Measurements from ENCODE around the gene BMP2.

BMP2 gene

GRCh38 chr20:6768228-6769140, 998 bp downstream of the BMP2 start:
- no peak for DNase-seq

- no peak for DNase-seq
These were observed 2.7 kb downstream of the BMP2 start for GRCh38 chr20:6769903-6770785.

GRCh38 chr20:6770786-6771100, 3.3 kb downstream of the BMP2 start:
- no peak for DNase-seq

GRCh38 chr20:6780433-6781190, 13.1 kb downstream of the BMP2 start:
- DNase-seq: no peak

- DNase-seq: no peak
These were observed 16.3 kb downstream of the BMP2 start for GRCh38 chr20:6783752-6784151.

- no peak for DNase-seq
These were observed 16.7 kb downstream of the BMP2 start for GRCh38 chr20:6784210-6784631.

- no peak for DNase-seq
These were observed 17.3 kb downstream of the BMP2 start for GRCh38 chr20:6784767-6785166.

- DNase-seq: no peak
These were observed 19.1 kb downstream of the BMP2 start for GRCh38 chr20:6786548-6786947.

- no peak for DNase-seq
These were observed 25.3 kb downstream of the BMP2 start for GRCh38 chr20:6792789-6793188.

- no peak for DNase-seq
These were observed 34.7 kb downstream of the BMP2 start for GRCh38 chr20:6802227-6802626.

GRCh38 chr20:6806275-6806674, 38.8 kb downstream of the BMP2 start:
- DNase-seq: no peak

GRCh38 chr20:6811262-6812035, 44.0 kb downstream of the BMP2 start:
- no peak for DNase-seq

- DNase-seq: no peak
These were observed 45.0 kb downstream of the BMP2 start for GRCh38 chr20:6812530-6812929.

GRCh38 chr20:6814945-6815344, 47.5 kb downstream of the BMP2 start:
- no peak for DNase-seq

- no peak for DNase-seq
These were observed 50.7 kb downstream of the BMP2 start for GRCh38 chr20:6818033-6818808.

- DNase-seq: no peak
These were observed 52.1 kb downstream of the BMP2 start for GRCh38 chr20:6819599-6819998.

- DNase-seq: no peak
These were observed 56.9 kb downstream of the BMP2 start for GRCh38 chr20:6824401-6824800.

GRCh38 chr20:6827472-6827871, 60.0 kb downstream of the BMP2 start:
- DNase-seq: no peak

- peak; percentile 25 for DNase-seq
These were observed 61.4 kb downstream of the BMP2 start for GRCh38 chr20:6828794-6829423.

GRCh38 chr20:6829510-6830116, 62.1 kb downstream of the BMP2 start:
- no peak for DNase-seq
